Measurements from ENCODE around the gene NOTCH1.

NOTCH1 gene

DNA sequence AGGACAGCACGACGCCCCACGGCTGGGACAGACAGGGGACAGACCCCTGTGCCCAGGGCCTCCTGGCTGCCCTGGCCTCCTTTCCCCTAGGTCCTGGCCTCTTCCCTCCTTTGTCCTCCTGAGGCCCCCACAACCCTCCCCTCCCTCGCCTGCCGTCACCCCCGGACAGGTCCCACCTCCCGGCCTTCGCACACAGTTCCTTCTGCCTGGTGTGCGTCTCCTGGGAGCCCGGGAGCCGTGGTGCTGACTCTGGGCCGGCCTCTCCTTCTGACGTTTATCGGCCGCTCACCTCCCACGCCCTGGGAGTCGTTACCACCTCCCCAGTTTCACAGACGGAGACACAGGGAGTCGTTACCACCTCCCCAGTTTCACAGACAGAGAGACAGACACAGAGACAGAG, 25.1 kb upstream of the NOTCH1 start:
- no peak overlapping the region for H3K4me3 Mint-ChIP-seq
- ATAC-seq (no peak), DNase-seq (no peak)
- H3K27ac Mint-ChIP-seq = no peak overlapping the region
- H3K4me1 Mint-ChIP-seq = no peaks in the 10 kb centered on the region
- no peaks in the 10 kb centered on the region for H3K27me3 Mint-ChIP-seq
- H3K9me3 Mint-ChIP-seq = peaks cover 0 to 7% of the 10 kb centered on the region in 2 donors

DNA sequence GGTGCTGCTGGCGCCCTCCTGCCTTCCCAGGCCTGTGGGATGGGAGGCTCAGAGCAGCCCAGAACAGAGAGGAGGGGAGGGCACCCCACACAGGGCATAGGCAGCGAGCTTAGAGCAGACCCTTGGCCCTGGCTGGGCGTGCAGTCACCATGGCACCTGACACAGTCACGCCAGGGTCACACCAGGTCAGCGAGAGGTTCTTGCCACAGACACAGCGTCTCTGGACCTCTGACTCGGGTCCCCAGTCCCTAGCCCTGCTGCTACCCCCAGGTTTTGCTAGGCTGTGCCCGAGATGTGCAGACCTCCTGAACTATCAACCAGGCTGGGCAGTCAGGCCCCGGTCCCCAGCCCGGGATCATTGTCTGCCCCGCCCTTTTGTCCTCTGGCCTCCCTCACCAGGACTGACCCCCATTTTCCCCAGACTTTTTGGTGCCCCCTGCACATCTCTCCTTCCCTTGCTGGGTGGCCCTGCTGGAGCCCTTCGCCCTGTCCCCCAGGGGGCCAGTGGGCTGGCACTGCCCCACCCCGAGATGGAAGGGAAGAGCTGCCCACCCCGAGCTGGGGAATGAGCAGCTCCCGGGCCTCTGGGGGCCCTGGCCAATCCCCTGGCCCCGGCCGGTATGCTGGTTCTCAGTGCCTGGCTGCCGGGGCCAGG, 24.5 kb upstream of the NOTCH1 start:
- H3K4me1 Mint-ChIP-seq = no peaks in the 10 kb centered on the region
- peaks cover 0 to 7% of the 10 kb centered on the region in 2 donors for H3K9me3 Mint-ChIP-seq
- no peak overlapping the region for H3K27ac Mint-ChIP-seq
- peak; percentile 14 for ATAC-seq
- H3K27me3 Mint-ChIP-seq = no peaks in the 10 kb centered on the region
- no peak overlapping the region for H3K4me3 Mint-ChIP-seq
- no peak for DNase-seq

DNA sequence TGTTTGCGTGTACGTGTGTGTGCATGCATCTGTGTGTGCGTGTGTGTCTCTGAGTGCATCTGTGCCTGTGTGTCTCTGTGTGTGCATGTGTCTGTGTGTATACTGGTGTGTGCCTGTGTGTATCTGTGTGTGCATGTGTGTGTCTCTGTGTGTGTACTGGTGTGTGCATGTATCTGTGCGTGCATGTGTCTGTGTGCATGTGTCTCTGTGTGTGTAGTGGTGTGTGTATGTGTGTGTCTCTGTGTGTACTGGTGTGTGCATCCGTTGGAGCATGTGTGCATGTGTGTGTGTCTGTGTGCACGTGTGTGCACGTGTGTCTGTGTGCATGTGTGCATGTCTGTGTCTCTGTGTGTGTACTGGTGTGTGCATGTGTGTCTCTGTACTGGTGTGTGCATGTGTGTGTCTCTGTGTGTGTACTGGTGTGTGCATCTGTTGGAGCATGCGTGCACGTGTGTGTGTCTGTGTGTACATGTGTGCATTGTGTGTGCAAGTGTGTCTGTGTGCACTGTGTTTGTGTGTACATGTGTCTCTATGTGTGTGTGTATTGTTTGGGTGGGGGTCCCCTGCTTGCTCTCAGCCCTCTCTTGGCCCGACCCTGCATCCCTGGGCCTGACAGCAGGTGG, 23.8 kb upstream of the NOTCH1 start:
- no peaks in the 10 kb centered on the region for H3K27me3 Mint-ChIP-seq
- no peak overlapping the region for H3K27ac Mint-ChIP-seq
- H3K4me3 Mint-ChIP-seq = no peak overlapping the region
- no peak for ATAC-seq
- H3K4me1 Mint-ChIP-seq = no peaks in the 10 kb centered on the region
- DNase-seq = no peak
- peaks cover 0 to 7% of the 10 kb centered on the region in 2 donors for H3K9me3 Mint-ChIP-seq

DNA sequence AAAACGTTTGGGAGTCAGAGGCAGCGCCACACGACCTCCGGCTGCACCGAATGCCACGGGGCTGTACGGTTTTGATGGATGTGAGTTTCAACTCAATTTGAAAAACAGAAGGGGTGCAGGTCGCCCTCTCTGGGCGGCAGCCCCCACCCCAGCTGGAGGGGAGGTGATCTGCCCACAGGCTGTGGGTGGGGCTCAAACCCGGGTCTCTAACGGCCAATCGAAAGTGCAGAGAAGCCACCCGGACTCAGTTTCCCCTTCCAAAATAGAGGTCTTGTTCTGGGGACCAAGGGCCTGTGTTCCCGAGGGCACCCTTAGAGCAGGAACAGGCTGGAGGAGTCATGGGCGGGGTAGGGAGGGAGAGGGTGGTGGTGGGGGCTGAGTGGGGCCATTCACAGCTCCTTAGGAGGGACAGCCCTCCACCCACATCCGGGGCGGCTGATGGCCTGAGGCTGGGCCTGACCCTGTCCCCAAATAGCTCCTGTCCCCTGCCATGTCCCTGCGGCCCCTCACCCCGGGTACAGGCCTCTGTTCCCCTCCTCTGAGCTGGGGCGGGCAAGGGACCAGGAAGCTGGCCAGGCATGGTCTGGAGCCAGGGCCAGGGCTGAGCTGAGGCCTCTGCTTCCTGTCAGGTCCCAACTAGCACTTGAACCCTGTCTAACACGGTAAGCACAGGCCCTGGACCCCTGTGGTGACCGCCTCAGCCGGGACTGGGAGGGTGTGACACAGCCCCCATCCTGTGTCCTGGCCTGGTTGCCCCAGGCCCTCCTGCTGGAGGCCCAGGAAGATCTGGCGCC, 22.6 kb upstream of the NOTCH1 start:
- DNase-seq (no peak), ATAC-seq (no peak)
- Mint-ChIP-seq H3K9me3 (peaks cover 0 to 7% of the 10 kb centered on the region in 2 donors), H3K4me1 (peaks cover 2% of the 10 kb centered on the region), H3K27ac (no peak overlapping the region), H3K4me3 (no peak overlapping the region), H3K27me3 (no peaks in the 10 kb centered on the region)

DNA sequence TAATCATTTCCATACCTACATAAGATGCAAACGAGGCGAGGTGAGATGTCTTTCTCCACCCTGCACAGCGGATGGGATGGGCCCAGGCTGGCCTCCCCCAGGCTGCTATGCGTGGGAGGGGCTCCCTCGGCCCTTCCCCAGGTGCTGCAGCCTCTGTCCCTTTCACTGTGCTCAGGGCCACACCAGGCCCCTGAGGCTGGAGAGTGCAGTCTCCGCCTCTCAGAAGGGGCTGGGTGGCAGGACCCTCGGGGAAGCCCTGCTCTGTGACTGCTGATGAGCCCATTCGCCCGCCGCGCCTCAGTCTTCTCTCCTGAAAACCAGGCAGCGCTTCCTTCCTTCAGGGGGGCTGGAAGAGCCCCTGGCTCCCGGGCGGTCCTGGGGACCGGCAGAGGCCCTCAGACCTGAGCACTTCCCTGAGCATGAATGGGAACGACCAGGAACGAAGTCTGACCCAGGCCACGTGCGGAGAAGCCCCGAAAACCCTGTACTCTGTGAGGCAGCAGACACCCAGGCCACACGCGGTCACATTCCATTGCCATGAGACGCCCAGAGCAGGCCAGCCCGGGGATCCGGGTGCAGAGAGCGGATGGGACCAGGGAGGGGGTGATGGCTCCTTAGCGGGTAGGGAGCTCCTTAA, 21.9 kb upstream of the NOTCH1 start:
- H3K4me3 Mint-ChIP-seq = no peak overlapping the region
- peaks cover 8% of the 10 kb centered on the region for H3K4me1 Mint-ChIP-seq
- H3K9me3 Mint-ChIP-seq = peaks cover 0 to 7% of the 10 kb centered on the region in 2 donors
- no peak overlapping the region for H3K27ac Mint-ChIP-seq
- no peaks in the 10 kb centered on the region for H3K27me3 Mint-ChIP-seq
- DNase-seq (no peak), ATAC-seq (no peak)

DNA sequence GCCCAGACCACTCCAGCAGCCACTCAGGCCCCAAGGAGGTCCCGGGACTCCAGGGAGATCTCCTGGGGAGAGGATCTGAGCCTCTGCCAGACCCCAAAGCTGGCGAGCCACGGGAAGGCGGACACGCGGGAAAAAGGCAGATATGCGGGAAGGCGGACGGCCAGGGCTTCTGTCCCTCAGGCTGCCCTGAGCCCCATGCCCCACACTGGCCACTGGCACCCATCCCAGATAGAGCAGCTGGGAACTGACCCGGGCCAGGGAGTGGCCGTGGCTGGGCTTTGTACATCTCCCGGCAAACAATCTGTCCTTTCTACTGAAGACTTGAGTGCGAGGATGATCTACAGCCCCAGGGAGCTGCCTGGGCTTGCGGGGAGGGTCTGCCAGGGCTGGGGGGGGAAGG, 21.1 kb upstream of the NOTCH1 start:
- DNase-seq = no peak
- Mint-ChIP-seq H3K9me3 (peaks cover 0 to 7% of the 10 kb centered on the region in 2 donors), H3K27me3 (no peaks in the 10 kb centered on the region), H3K27ac (no peak overlapping the region), H3K4me1 (peaks cover 8% of the 10 kb centered on the region), H3K4me3 (no peak overlapping the region)
- ATAC-seq = no peak

DNA sequence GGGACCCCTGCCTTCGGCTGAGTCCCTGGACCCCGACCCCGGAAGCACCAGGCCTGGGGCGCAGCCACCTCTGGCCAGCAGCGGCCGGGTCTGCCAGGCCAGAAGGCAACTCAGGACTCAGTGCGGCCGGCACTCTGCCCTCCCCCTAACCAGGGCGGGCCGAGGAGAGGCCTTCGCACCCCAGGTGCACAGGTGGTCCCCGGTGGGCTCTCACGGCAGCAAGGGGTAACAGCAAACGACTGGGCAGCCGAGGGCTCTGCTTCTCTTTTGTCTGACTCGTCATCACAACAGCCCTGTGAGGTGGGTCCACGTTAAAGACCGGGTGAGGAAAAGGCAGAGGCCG, 20.7 kb upstream of the NOTCH1 start:
- peaks cover 0 to 7% of the 10 kb centered on the region in 2 donors for H3K9me3 Mint-ChIP-seq
- no peak overlapping the region for H3K4me3 Mint-ChIP-seq
- ATAC-seq = no peak
- no peak overlapping the region for H3K27ac Mint-ChIP-seq
- no peaks in the 10 kb centered on the region for H3K27me3 Mint-ChIP-seq
- H3K4me1 Mint-ChIP-seq = peaks cover 8% of the 10 kb centered on the region
- DNase-seq = no peak

DNA sequence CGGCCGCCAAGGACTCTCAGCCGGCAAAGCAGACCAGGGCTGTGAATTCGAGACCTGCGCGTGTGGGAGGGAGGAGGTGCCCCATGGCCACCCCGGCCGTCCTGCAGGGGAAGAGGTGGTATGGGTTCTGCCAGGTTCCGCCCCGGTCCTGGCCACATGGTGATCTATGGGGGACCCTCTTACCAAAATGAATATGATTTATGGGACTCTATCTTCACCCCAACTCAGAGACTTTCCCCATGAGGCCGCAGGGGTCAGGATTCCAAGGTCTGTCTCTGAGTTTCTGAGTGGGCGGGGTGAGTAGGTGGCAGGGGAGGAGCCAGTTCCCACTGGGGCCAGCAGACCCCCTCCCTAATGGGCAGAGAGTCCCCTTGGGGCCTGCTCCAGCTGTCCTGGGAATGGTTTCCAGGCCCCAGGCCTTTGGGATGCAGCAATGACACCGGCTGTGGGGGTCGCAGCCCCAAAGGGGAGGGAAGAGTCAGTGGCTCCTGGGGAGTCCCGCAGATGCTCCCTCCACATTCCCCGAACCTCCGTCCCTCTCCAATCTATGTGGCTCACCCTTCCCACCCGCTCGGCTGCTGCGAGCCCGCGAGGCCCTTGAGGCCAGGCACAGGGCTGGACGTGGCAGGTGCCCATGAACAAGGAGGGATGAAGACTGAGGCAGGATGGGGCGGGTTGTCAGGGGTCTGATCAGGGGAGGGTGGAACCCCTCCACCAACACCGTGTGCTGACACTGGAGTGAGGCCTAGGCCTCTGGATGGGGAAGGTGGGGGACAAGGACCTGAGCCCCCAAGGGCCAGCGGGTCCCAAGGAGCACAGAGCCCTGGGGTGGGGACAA, 20.1 kb upstream of the NOTCH1 start:
- peaks cover 0 to 8% of the 10 kb centered on the region in 2 donors for H3K9me3 Mint-ChIP-seq
- peak overlapping the region in 1 of 2 donors; percentile 80 for H3K27ac Mint-ChIP-seq
- no peaks in the 10 kb centered on the region for H3K27me3 Mint-ChIP-seq
- H3K4me1 Mint-ChIP-seq = peaks cover 8% of the 10 kb centered on the region
- no peak overlapping the region for H3K4me3 Mint-ChIP-seq
- ATAC-seq (no peak), DNase-seq (no peak)

DNA sequence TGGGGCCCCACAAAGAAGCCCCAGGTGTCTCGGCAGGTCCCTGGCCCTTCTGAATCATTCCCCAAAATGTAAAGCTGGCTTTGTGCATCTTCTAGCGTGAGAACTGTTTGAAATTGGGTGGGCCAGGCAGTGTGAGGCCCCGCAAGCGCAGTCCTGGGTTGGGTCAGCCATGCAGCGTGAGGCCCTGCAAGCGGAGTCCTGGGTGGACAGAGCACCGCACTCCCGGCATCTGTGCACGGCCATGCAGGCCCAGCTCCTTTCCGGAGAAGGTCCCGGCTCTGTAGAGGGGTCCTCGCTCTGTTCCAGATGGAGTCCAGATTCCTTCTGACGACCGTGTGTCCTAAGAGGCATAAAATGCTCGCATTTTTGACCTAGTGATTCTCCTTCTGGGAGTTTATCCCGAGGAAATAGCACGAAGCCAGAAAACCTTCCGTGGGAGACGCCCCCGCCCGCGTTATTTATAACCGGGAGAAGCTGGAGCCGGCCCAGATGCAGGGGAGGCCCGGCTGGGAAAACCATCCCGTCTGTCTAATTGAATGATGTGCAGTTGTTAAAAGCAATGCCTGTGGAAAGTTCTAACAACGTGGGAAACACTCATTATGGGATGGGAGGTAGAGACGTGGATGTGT, 19.4 kb upstream of the NOTCH1 start:
- peaks cover 8% of the 10 kb centered on the region for H3K4me1 Mint-ChIP-seq
- H3K9me3 Mint-ChIP-seq = peaks cover 0 to 15% of the 10 kb centered on the region in 2 donors
- no peak for ATAC-seq
- peak overlapping the region in 1 of 2 donors; percentile 80 for H3K27ac Mint-ChIP-seq
- H3K27me3 Mint-ChIP-seq = no peaks in the 10 kb centered on the region
- no peak for DNase-seq
- H3K4me3 Mint-ChIP-seq = no peak overlapping the region

DNA sequence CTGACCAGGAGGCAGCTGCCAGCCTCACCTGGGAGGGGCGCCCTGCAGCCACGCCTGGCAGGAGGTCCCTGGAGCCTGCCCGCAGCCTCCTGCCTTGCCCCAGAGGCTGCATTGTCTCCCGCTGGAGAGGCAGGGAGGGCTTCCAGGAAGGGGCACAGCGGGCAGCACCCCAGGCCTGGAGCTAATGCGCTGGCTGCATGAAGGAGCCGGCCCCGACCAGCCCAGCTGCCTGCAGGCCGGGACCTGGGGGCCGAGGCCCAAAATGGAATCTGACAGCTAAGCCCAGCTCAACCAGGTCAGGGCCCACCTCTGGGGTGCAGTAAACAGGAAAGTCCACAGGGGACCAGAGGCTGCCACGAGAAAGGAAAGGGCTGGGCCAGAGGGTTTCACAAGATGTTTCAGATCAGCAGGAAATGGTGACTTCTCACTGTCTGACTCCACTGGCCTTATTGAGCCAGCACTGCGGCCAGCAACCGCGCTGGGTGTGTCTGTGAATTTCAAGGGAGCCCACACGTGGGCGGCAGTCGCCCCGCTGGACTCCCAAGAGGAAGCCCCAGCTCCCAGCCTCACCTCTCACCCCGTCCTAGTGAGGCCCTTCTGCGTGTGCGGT, 18.6 kb upstream of the NOTCH1 start:
- no peak overlapping the region for H3K27ac Mint-ChIP-seq
- peaks cover 0 to 17% of the 10 kb centered on the region in 2 donors for H3K9me3 Mint-ChIP-seq
- no peaks in the 10 kb centered on the region for H3K27me3 Mint-ChIP-seq
- DNase-seq = no peak
- H3K4me1 Mint-ChIP-seq = peaks cover 8% of the 10 kb centered on the region
- no peak overlapping the region for H3K4me3 Mint-ChIP-seq
- no peak for ATAC-seq

DNA sequence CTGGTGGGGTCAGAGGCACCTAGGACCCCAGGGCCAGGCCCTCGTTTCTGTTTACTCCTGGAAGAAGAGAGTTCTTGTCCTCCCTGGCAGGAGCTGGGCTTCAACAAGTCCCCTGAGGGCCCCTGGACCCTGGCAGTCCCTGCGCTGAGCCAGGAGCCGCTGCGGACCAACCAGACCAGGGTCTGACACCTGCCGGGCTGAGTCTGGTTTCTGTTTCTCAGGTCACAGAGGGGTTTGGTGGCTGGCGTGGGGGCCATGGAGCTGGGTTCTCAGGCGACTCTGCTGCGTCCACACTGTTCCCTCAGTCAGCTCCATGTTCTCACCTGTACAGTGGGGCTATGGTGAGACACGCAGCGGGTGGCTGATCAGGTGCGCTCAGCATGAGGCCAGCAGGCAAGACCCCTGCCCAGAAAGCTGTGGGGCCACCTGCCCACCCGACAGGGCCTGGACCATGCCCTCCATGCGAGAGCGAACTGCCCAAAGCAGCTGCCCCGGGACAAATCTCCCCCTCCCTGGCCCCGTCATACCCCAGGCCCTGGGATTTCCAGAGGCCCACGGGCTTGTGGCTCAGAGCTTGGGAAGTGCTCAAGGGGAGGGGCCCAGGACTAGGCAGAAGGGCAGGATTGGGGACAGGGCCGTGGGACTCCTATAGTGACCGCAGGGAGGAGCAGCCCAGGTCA, 17.9 kb upstream of the NOTCH1 start:
- ATAC-seq (no peak), DNase-seq (no peak)
- H3K4me1 Mint-ChIP-seq = peaks cover 8% of the 10 kb centered on the region
- H3K9me3 Mint-ChIP-seq = peaks cover 2 to 19% of the 10 kb centered on the region in 2 donors
- no peak overlapping the region for H3K27ac Mint-ChIP-seq
- H3K27me3 Mint-ChIP-seq = no peaks in the 10 kb centered on the region
- no peak overlapping the region for H3K4me3 Mint-ChIP-seq

DNA sequence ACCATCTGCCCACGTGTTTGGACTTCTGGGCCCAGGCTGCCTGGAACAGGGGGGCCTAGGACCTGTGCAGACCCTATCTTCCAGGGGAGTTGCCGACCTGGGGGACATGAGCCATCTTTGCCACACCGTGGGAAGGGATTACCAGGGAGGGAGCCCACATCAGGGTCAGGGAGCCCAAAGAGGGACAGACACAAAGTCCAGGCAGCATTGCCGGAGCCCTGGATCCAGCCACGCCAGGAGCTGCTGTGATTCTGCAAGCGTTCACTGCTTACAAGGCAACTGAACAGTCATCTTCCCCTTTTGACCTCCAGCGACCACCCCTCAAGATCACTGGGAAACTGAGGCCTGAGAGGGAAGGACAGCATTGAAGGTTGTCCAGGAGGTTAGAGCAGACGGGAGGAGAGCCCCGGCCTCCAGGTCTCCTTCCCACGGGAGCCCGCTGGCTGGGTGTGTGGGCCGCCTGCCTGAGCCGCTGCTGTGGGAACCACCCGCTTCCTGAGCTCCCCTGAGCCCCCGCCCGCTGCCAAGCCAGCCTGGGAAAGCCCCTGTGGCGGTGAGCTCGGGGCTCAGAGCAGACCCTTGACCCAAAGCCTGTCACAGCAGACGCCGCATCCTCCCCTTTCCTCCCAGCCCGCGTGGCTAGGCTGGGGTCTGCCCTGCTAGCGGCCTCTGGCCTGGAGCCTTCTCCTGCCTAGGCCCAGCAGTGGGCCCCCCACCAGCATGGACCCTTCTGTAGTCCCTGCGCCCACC, 17.1 kb upstream of the NOTCH1 start:
- ATAC-seq (peak; percentile 50), DNase-seq (no peak)
- peaks cover 15% of the 10 kb centered on the region for H3K4me1 Mint-ChIP-seq
- H3K4me3 Mint-ChIP-seq = no peak overlapping the region
- H3K27me3 Mint-ChIP-seq = no peaks in the 10 kb centered on the region
- H3K27ac Mint-ChIP-seq = no peak overlapping the region
- H3K9me3 Mint-ChIP-seq = peaks cover 7 to 23% of the 10 kb centered on the region in 2 donors

DNA sequence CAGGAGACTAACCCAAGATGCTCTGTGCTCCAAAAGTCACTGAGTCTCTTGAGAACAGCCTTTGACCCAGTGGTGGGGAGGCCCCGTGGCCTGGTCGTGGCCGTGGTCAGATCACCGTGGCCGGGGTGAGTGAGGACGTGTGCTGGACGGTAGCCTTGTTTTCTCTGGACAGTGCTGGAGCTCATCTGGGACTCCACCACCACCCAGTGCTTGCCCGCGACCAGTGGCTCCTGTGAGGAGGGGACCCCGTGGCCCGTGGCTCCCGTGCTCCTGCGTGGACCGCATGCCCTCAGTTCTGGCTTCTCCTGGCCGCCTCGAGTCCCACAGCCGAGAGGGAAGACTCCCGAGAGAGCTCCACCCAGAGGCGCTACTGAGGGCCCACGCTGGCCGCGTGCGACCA, 15.9 kb upstream of the NOTCH1 start:
- H3K4me1 Mint-ChIP-seq = peaks cover 15% of the 10 kb centered on the region
- no peak overlapping the region for H3K27ac Mint-ChIP-seq
- H3K27me3 Mint-ChIP-seq = no peaks in the 10 kb centered on the region
- ATAC-seq (no peak), DNase-seq (no peak)
- H3K4me3 Mint-ChIP-seq = no peak overlapping the region
- H3K9me3 Mint-ChIP-seq = peaks cover 7 to 23% of the 10 kb centered on the region in 2 donors

All from stimulated activated naive CD8-positive, alpha-beta T cell treated with anti-CD3 and anti-CD28 coated beads, Interleukin-15, amount 100 ng/mL, for 72 hours (primary cell).